IMR-90 (cell line): ENCODE measurements around the gene ZXDC. TPM values are rescaled to one million over a fixed set of nuclear protein-coding genes. Genes with fewer than 3 reads are reported as not detected.
A peak's percentile ranks its signal among the peaks of the same experiment; 100 is the strongest.

ENCODE experiments used
- ATAC-seq: fragments of 200-7000 bp; cut with Tn5 transposase; 2 replicates; pipeline ENCODE4 v1.9.1; 2020; ENCODE audit warnings: low read depth, mild to moderate bottlenecking, moderate library complexity
- BruUV-seq: library from RNA; stranded (reverse); fragments of 400-500 nt; replicated peaks from 2 replicates; lab custom pipeline; 2021; lab: Mats Ljungman, UMichigan
- CTCF ChIA-PET: fragments of 300-600 bp; formaldehyde crosslinking; extraction: SDS; loops from one replicate; lab custom pipeline; 2021; ENCODE audit warnings: antibody characterized with exemption; lab: Yijun Ruan, JAX
- POLR2A ChIA-PET: fragments of 300-600 bp; sonication (Branson Sonifier 250); formaldehyde crosslinking; loops from one replicate; lab custom pipeline; 2022; ENCODE audit warnings: antibody characterized with exemption; ENCODE audit not compliant: unreplicated experiment; lab: Charles Lee
- DNase-seq: peaks from one replicate; pipeline ENCODE4 v3.0.0; 2013
- H2AFZ ChIP-seq: replicated peaks from 2 replicates; pipeline ENCODE3; 2013; ENCODE audit warnings: low read length, mild to moderate bottlenecking; ENCODE audit not compliant: poor library complexity
- H2AK5ac ChIP-seq: 2 replicates; pipeline ENCODE4 v1.6.1; 2013; ENCODE audit warnings: low read depth, low read length, inconsistent platforms
- H2AK9ac ChIP-seq: replicated peaks from 2 replicates; pipeline ENCODE3; 2013; ENCODE audit warnings: mild to moderate bottlenecking, low read depth, low read length, moderate library complexity; ENCODE audit not compliant: poor library complexity
- H2BK120ac ChIP-seq: 2 replicates; pipeline ENCODE4 v1.6.1; 2013; ENCODE audit warnings: low read depth, low read length, inconsistent platforms
- H2BK15ac ChIP-seq: 3 replicates; pipeline ENCODE4 v1.6.1; 2013; ENCODE audit warnings: low read depth, low read length, inconsistent platforms
- H2BK20ac ChIP-seq: 2 replicates; pipeline ENCODE4 v1.6.1; 2013; ENCODE audit warnings: low read depth, mild to moderate bottlenecking, inconsistent platforms, low read length, moderate library complexity
- H2BK5ac ChIP-seq: 2 replicates; pipeline ENCODE4 v1.6.1; 2013; ENCODE audit warnings: mild to moderate bottlenecking, low read depth, low read length, inconsistent platforms; ENCODE audit not compliant: poor library complexity, severe bottlenecking
- H3K14ac ChIP-seq: replicated peaks from 2 replicates; pipeline ENCODE4 v1.6.1; 2013; ENCODE audit warnings: low read depth, low read length, inconsistent platforms
- H3K18ac ChIP-seq: 2 replicates; pipeline ENCODE4 v1.6.1; 2013; ENCODE audit warnings: low read depth, low read length, control low read depth
- H3K23ac ChIP-seq: 2 replicates; pipeline ENCODE4 v1.6.1; 2013; ENCODE audit warnings: low read depth, low read length, inconsistent platforms
- H3K27ac ChIP-seq: 2 replicates; pipeline ENCODE4 v1.5.1; 2013; ENCODE audit warnings: mild to moderate bottlenecking, control low read depth, low read length; ENCODE audit not compliant: insufficient read depth
- H3K27me3 ChIP-seq: 2 replicates; pipeline ENCODE4 v1.6.1; 2013; ENCODE audit warnings: low read length; ENCODE audit not compliant: control insufficient read depth, insufficient read depth
- H3K36me3 ChIP-seq: 2 replicates; pipeline ENCODE4 v1.6.1; 2013; ENCODE audit warnings: low read length, mixed read lengths; ENCODE audit not compliant: control insufficient read depth, insufficient read depth
- H3K4ac ChIP-seq: 2 replicates; pipeline ENCODE4 v1.6.1; 2013; ENCODE audit warnings: low read depth, low read length, inconsistent platforms
- H3K4me1 ChIP-seq: 2 replicates; pipeline ENCODE4 v1.6.1; 2013; ENCODE audit warnings: low read length, mixed read lengths; ENCODE audit not compliant: control insufficient read depth, insufficient read depth
- H3K4me2 ChIP-seq: 2 replicates; pipeline ENCODE4 v1.6.1; 2013; ENCODE audit warnings: low read depth, mild to moderate bottlenecking, control low read depth, low read length, moderate library complexity
- H3K4me3 ChIP-seq: 2 replicates; pipeline ENCODE4 v1.5.1; 2013; ENCODE audit warnings: low read depth, mild to moderate bottlenecking, control low read depth, low read length, moderate library complexity; ENCODE audit not compliant: insufficient read depth
- H3K56ac ChIP-seq: 2 replicates; pipeline ENCODE4 v1.6.1; 2013; ENCODE audit warnings: low read length, inconsistent platforms; ENCODE audit not compliant: insufficient read depth; ENCODE audit errors: extremely low read depth
- H3K79me1 ChIP-seq, 2 experiments: 2 replicates each; pipeline ENCODE4 v1.6.1; 2013; ENCODE audit warnings: low read length in 2 of 2, inconsistent platforms in 1 of 2, low read depth in 1 of 2
- H3K9ac ChIP-seq: 2 replicates; pipeline ENCODE4 v1.6.1; 2013; ENCODE audit warnings: low read depth, low read length, control low read depth
- H3K9me1 ChIP-seq: 2 replicates; pipeline ENCODE4 v1.6.1; 2013; ENCODE audit warnings: low read length, inconsistent platforms; ENCODE audit not compliant: insufficient read depth
- H3K9me3 ChIP-seq: 2 replicates; pipeline ENCODE4 v1.6.1; 2013; ENCODE audit warnings: low read length; ENCODE audit not compliant: control insufficient read depth, insufficient read depth
- H4K20me1 ChIP-seq: 2 replicates; pipeline ENCODE4 v1.6.1; 2013; ENCODE audit warnings: low read length, inconsistent platforms; ENCODE audit not compliant: insufficient read depth
- H4K5ac ChIP-seq: 2 replicates; pipeline ENCODE4 v1.6.1; 2013; ENCODE audit warnings: mild to moderate bottlenecking, low read depth, low read length, control low read depth
- H4K8ac ChIP-seq, 2 experiments: 2 replicates each; pipeline ENCODE4 v1.6.1; 2013; ENCODE audit warnings: low read depth in 2 of 2, low read length in 2 of 2, control low read depth in 1 of 2, inconsistent platforms in 1 of 2
- H4K91ac ChIP-seq: 2 replicates; pipeline ENCODE4 v1.6.1; 2013; ENCODE audit warnings: low read depth, low read length, inconsistent platforms; ENCODE audit not compliant: insufficient read depth
- BHLHE40 ChIP-seq: fragments of 150-350 bp; IDR thresholded peaks from 2 replicates; pipeline ENCODE4 v1.6.1; 2016; ENCODE audit warnings: mild to moderate bottlenecking, low read depth, low read length
- CEBPB ChIP-seq: IDR thresholded peaks from 2 replicates; pipeline ENCODE4 v1.6.1; 2012; ENCODE audit warnings: low read depth, low read length, improper control_type of control experiment
- FOS ChIP-seq: fragments of 150-350 bp; IDR thresholded peaks from 2 replicates; pipeline ENCODE4 v1.6.1; 2016; ENCODE audit warnings: low read depth, low read length
- MAZ ChIP-seq: IDR thresholded peaks from 2 replicates; pipeline ENCODE4 v1.6.1; 2012; ENCODE audit warnings: low read depth, mild to moderate bottlenecking, low read length, improper control_type of control experiment, moderate library complexity, borderline replicate concordance
- MXI1 ChIP-seq: IDR thresholded peaks from 2 replicates; pipeline ENCODE4 v1.6.1; 2012; ENCODE audit warnings: low read depth, mild to moderate bottlenecking, low read length, moderate library complexity, borderline replicate concordance
- NFE2L2 ChIP-seq: fragments of 150-350 bp; IDR thresholded peaks from 2 replicates; pipeline ENCODE4 v1.6.1; 2016; ENCODE audit warnings: low read depth, mild to moderate bottlenecking, low read length
- POLR2A ChIP-seq: IDR thresholded peaks from 2 replicates; pipeline ENCODE4 v1.6.1; 2012; ENCODE audit warnings: mild to moderate bottlenecking, low read depth, low read length
- RCOR1 ChIP-seq: IDR thresholded peaks from 2 replicates; pipeline ENCODE4 v1.6.1; 2012; ENCODE audit warnings: mild to moderate bottlenecking, low read length, improper control_type of control experiment; ENCODE audit not compliant: insufficient replicate concordance
- SMC3 ChIP-seq: fragments of 150-350 bp; IDR thresholded peaks from 2 replicates; pipeline ENCODE4 v1.6.1; 2016; ENCODE audit warnings: low read depth, mild to moderate bottlenecking, antibody characterized with exemption, low read length, moderate library complexity
- WGBS, 2 experiments: methylation state at CpG; one replicate each; pipeline versions ENCODE4 v1.1.5 to v1.1.7; 2013; ENCODE audit warnings: missing lambda C conversion rate in 2 of 2; ENCODE audit not compliant: insufficient read length in 1 of 2; ENCODE audit errors: extremely low coverage in 2 of 2; 5-methylcytosine and 5-hydroxymethylcytosine counted together
- dilution Hi-C: fragments of 300-500 bp; cut with HindIII; formaldehyde crosslinking; loops from one replicate; pipeline ENCODE4 v1.14.3; 2018; ENCODE audit warnings: low sequenced_read_pairs; ENCODE audit not compliant: unreplicated experiment
- in situ Hi-C: fragments of 300-500 bp; cut with MboI; formaldehyde crosslinking; loops from 3 replicates; pipeline ENCODE4 v1.14.3; 2019; ENCODE audit warnings: low sequenced_read_pairs, inconsistent platforms, mixed read lengths
- intact Hi-C: fragments of 100-400 bp; cut with micrococcal nuclease; formaldehyde crosslinking; loops from 2 replicates; pipeline ENCODE4 v1.10.0; 2022
- polyA plus RNA-seq, 3 experiments: library from polyadenylated mRNA; depleted of rRNA; stranded (reverse); fragments of >200 nt; gene quantifications; 2 replicates each; pipeline ENCODE4 v1.2.3, GENCODE V29; 2012; ENCODE audit warnings: low replicate concordance in 1 of 3
- total RNA-seq: library from RNA; depleted of rRNA; stranded (reverse); fragments of >200 nt; gene quantifications from 2 replicates; pipeline ENCODE4 v1.2.3, GENCODE V29; 2012
- TF ChIP-seq, protein P1 (sequence below): fragments of 150-350 bp; IDR thresholded peaks from 2 replicates; pipeline ENCODE4 v1.6.1; 2017; ENCODE audit warnings: mild to moderate bottlenecking, antibody characterized with exemption, low read length, low read depth
- TF ChIP-seq, protein P2 (sequence below): fragments of 150-350 bp; IDR thresholded peaks from 2 replicates; pipeline ENCODE4 v1.6.1; 2016; ENCODE audit warnings: low read depth, mild to moderate bottlenecking, low read length, moderate library complexity, borderline replicate concordance
- TF ChIP-seq, protein P3 (sequence below): conservative IDR thresholded peaks from 2 replicates; pipeline ENCODE4 v1.5.1; 2012; ENCODE audit warnings: mild to moderate bottlenecking, low read depth, low read length, improper control_type of control experiment

ZXDC gene
- total and polyA plus RNA-seq, 2 of the 4 experiments (the other 2 are of a cell fraction), result 11.5 to 14.3 TPM

DNA sequence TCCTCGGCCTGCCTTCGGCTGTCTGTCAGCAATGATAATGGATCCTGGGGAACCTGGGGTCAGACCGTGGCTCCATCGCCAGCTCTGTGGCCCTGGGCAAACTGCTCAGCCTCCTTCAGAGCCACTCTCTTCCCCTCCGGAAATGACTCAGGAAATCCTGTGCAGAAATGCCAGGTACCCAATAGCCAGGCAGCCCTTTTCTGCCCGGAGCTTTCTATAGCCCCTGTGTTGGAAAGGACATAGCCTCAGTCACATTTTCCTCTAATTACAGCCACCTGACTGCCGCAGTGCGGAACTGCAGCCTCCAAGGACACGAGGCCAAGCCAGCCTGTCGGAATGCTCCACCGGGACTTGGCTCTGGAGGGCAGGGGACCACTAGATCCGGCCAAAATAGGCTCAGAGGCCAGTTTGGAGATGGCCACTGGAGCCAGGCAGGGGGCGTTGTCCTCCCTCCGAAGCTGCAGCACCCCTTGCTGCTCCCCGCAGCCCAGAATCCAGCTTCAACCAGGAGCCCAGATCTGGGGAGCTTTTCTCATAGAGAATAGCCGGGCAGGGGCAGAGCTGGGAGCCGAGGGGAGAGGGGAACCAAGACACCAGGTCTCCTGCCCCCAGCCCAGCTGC, 11.6 kb upstream of the ZXDC start:
- H3K18ac ChIP-seq, result no peak overlapping the region
- H3K27me3 ChIP-seq, result peaks cover 17% of the 10 kb centered on the region; the same call in 1 of the 2 replicates
- no peak overlapping the region for H3K4me3 ChIP-seq
- no peak overlapping the region for H4K8ac ChIP-seq
- H2BK120ac ChIP-seq, result no peak overlapping the region
- 73% methylated on average over 8 of the region's 17 CpGs; no CpG with 5 or more reads in 1 of the 2 experiments for WGBS, 2 experiments
- H3K4me2 ChIP-seq, result no peak overlapping the region
- H4K5ac ChIP-seq, result no peak overlapping the region
- H4K20me1 ChIP-seq, result no peaks in the 10 kb centered on the region
- no peak overlapping the region for H3K9ac ChIP-seq
- H2BK15ac ChIP-seq, result no peak overlapping the region
- H4K91ac ChIP-seq, result no peak overlapping the region
- H3K9me3 ChIP-seq, result no peaks in the 10 kb centered on the region
- no peaks in the 10 kb centered on the region for H3K4me1 ChIP-seq
- no peak overlapping the region for H2AK9ac ChIP-seq
- H3K23ac ChIP-seq, result no peak overlapping the region
- no peak overlapping the region for H2BK5ac ChIP-seq
- H3K14ac ChIP-seq, result no peak overlapping the region
- BruUV-seq, result no TSS peak
- H2AFZ ChIP-seq, result peak overlapping the region; percentile 23
- no peaks in the 10 kb centered on the region for H3K79me1 ChIP-seq
- in situ Hi-C loops (no loop called here), intact Hi-C loops (no loop called here), dilution Hi-C loops (no loop called here)
- H2BK20ac ChIP-seq, result no peak overlapping the region
- no peaks in the 10 kb centered on the region for H3K36me3 ChIP-seq
- TF ChIP-seq, protein P1, sequence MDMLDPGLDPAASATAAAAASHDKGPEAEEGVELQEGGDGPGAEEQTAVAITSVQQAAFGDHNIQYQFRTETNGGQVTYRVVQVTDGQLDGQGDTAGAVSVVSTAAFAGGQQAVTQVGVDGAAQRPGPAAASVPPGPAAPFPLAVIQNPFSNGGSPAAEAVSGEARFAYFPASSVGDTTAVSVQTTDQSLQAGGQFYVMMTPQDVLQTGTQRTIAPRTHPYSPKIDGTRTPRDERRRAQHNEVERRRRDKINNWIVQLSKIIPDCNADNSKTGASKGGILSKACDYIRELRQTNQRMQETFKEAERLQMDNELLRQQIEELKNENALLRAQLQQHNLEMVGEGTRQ, result no peak
- TF ChIP-seq POLR2A (no peak), SMC3 (no peak), CEBPB (no peak), NFE2L2 (no peak), MXI1 (no peak), FOS (no peak), BHLHE40 (no peak), RCOR1 (no peak), MAZ (no peak)
- TF ChIP-seq, protein P2, sequence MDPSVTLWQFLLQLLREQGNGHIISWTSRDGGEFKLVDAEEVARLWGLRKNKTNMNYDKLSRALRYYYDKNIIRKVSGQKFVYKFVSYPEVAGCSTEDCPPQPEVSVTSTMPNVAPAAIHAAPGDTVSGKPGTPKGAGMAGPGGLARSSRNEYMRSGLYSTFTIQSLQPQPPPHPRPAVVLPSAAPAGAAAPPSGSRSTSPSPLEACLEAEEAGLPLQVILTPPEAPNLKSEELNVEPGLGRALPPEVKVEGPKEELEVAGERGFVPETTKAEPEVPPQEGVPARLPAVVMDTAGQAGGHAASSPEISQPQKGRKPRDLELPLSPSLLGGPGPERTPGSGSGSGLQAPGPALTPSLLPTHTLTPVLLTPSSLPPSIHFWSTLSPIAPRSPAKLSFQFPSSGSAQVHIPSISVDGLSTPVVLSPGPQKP, result no peak
- TF ChIP-seq, protein P3, sequence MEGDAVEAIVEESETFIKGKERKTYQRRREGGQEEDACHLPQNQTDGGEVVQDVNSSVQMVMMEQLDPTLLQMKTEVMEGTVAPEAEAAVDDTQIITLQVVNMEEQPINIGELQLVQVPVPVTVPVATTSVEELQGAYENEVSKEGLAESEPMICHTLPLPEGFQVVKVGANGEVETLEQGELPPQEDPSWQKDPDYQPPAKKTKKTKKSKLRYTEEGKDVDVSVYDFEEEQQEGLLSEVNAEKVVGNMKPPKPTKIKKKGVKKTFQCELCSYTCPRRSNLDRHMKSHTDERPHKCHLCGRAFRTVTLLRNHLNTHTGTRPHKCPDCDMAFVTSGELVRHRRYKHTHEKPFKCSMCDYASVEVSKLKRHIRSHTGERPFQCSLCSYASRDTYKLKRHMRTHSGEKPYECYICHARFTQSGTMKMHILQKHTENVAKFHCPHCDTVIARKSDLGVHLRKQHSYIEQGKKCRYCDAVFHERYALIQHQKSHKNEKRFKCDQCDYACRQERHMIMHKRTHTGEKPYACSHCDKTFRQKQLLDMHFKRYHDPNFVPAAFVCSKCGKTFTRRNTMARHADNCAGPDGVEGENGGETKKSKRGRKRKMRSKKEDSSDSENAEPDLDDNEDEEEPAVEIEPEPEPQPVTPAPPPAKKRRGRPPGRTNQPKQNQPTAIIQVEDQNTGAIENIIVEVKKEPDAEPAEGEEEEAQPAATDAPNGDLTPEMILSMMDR, result no peak
- ChIA-PET POLR2A (no interaction called here), CTCF (no interaction called here)
- no peak overlapping the region for H3K56ac ChIP-seq
- no peaks in the 10 kb centered on the region for H3K9me1 ChIP-seq
- H3K4ac ChIP-seq, result no peak overlapping the region
- ATAC-seq, result no peak
- H2AK5ac ChIP-seq, result no peak overlapping the region
- DNase-seq, result no peak
- H3K27ac ChIP-seq, result no peak overlapping the region
